ENCODE data around the gene ASAP2.

ASAP2 gene

GRCh38 chr2:9168821-9169221 is 37.8 kb upstream of the ASAP2 start:
- DNase-seq (ENCODE audit: insufficient read length) (no peak), FAIRE-seq (no peak)
- no peak for TF ChIP-seq TAF1 (IDR thresholded peaks at IDR 0.05; ENCODE audit: borderline replicate concordance, low read depth, low read length)
- TF ChIP-seq POLR2AphosphoS5 (IDR thresholded peaks at IDR 0.05; ENCODE audit: low read depth, low read length) = no peak
- no peak for TF ChIP-seq POLR2A (IDR thresholded peaks at IDR 0.05; ENCODE audit: low read depth, low read length)

- TF ChIP-seq TAF1 (IDR thresholded peaks at IDR 0.05; ENCODE audit: borderline replicate concordance, low read depth, low read length) (no peak), POLR2AphosphoS5 (IDR thresholded peaks at IDR 0.05; ENCODE audit: low read depth, low read length) (no peak), POLR2A (IDR thresholded peaks at IDR 0.05; ENCODE audit: low read depth, low read length) (no peak)
- FAIRE-seq = no peak
- DNase-seq (ENCODE audit: insufficient read length) = no peak
These were observed 37.1 kb upstream of the ASAP2 start for GRCh38 chr2:9169349-9170107.

GRCh38 chr2:9170458-9171130 is 36.0 kb upstream of the ASAP2 start:
- TF ChIP-seq TAF1 (IDR thresholded peaks at IDR 0.05; ENCODE audit: borderline replicate concordance, low read depth, low read length) (no peak), POLR2A (IDR thresholded peaks at IDR 0.05; ENCODE audit: low read depth, low read length) (no peak), POLR2AphosphoS5 (IDR thresholded peaks at IDR 0.05; ENCODE audit: low read depth, low read length) (no peak)
- no peak for FAIRE-seq
- no peak for DNase-seq (ENCODE audit: insufficient read length)

GRCh38 chr2:9174771-9175437 is 31.7 kb upstream of the ASAP2 start:
- FAIRE-seq = no peak
- DNase-seq (ENCODE audit: insufficient read length) = no peak
- TF ChIP-seq TAF1 (IDR thresholded peaks at IDR 0.05; ENCODE audit: borderline replicate concordance, low read depth, low read length) = no peak
- TF ChIP-seq POLR2A (IDR thresholded peaks at IDR 0.05; ENCODE audit: low read depth, low read length) = no peak
- no peak for TF ChIP-seq POLR2AphosphoS5 (IDR thresholded peaks at IDR 0.05; ENCODE audit: low read depth, low read length)

GRCh38 chr2:9178110-9178903 is 28.3 kb upstream of the ASAP2 start:
- DNase-seq (ENCODE audit: insufficient read length) (no peak), FAIRE-seq (no peak)
- TF ChIP-seq POLR2A (IDR thresholded peaks at IDR 0.05; ENCODE audit: low read depth, low read length) (no peak), POLR2AphosphoS5 (IDR thresholded peaks at IDR 0.05; ENCODE audit: low read depth, low read length) (no peak), TAF1 (IDR thresholded peaks at IDR 0.05; ENCODE audit: borderline replicate concordance, low read depth, low read length) (no peak)

- TF ChIP-seq POLR2AphosphoS5 (IDR thresholded peaks at IDR 0.05; ENCODE audit: low read depth, low read length) (no peak), POLR2A (IDR thresholded peaks at IDR 0.05; ENCODE audit: low read depth, low read length) (no peak), TAF1 (IDR thresholded peaks at IDR 0.05; ENCODE audit: borderline replicate concordance, low read depth, low read length) (no peak)
- DNase-seq (ENCODE audit: insufficient read length) (no peak), FAIRE-seq (no peak)
These were observed 27.6 kb upstream of the ASAP2 start for GRCh38 chr2:9178904-9179571.

- DNase-seq (ENCODE audit: insufficient read length) = no peak
- no peak for FAIRE-seq
- no peak for TF ChIP-seq TAF1 (IDR thresholded peaks at IDR 0.05; ENCODE audit: borderline replicate concordance, low read depth, low read length)
- TF ChIP-seq POLR2AphosphoS5 (IDR thresholded peaks at IDR 0.05; ENCODE audit: low read depth, low read length) = no peak
- no peak for TF ChIP-seq POLR2A (IDR thresholded peaks at IDR 0.05; ENCODE audit: low read depth, low read length)
These were observed 26.9 kb upstream of the ASAP2 start for GRCh38 chr2:9179572-9180201.

- TF ChIP-seq TAF1 (IDR thresholded peaks at IDR 0.05; ENCODE audit: borderline replicate concordance, low read depth, low read length) = no peak
- TF ChIP-seq POLR2AphosphoS5 (IDR thresholded peaks at IDR 0.05; ENCODE audit: low read depth, low read length) = no peak
- DNase-seq (ENCODE audit: insufficient read length) (no peak), FAIRE-seq (no peak)
These were observed 22.3 kb upstream of the ASAP2 start for GRCh38 chr2:9184361-9184760.

- FAIRE-seq (no peak), DNase-seq (ENCODE audit: insufficient read length) (no peak)
These were observed 18.9 kb upstream of the ASAP2 start for GRCh38 chr2:9187620-9188214.

GRCh38 chr2:9188823-9189222 is 17.8 kb upstream of the ASAP2 start:
- TF ChIP-seq POLR2A (IDR thresholded peaks at IDR 0.05; ENCODE audit: low read depth, low read length) = no peak
- TF ChIP-seq POLR2AphosphoS5 (IDR thresholded peaks at IDR 0.05; ENCODE audit: low read depth, low read length) = no peak
- FAIRE-seq = no peak
- DNase-seq (ENCODE audit: insufficient read length) = no peak

More at GRCh38 chr2:9187620-9188214, 18.9 kb upstream of the ASAP2 start:
- TF ChIP-seq TAF1 (IDR thresholded peaks at IDR 0.05; ENCODE audit: borderline replicate concordance, low read depth, low read length) = no peak
- no peak for TF ChIP-seq POLR2A (IDR thresholded peaks at IDR 0.05; ENCODE audit: low read depth, low read length)
- TF ChIP-seq POLR2AphosphoS5 (IDR thresholded peaks at IDR 0.05; ENCODE audit: low read depth, low read length) = no peak
